H54 (cell line): Measurements from ENCODE around the gene NADK.

Source experiments
- DNase-seq: peaks from one replicate; pipeline ENCODE4 v3.0.0; 2011; ENCODE audit warnings: low spot score, mixed read lengths; ENCODE audit not compliant: insufficient read length
- FAIRE-seq: peaks from 3 replicates; lab custom pipeline; 2011; peaks lifted over from hg19 to GRCh38; lab: Jason Lieb, UNC
- POLR2A ChIP-seq: IDR thresholded peaks from 2 replicates; pipeline ENCODE4 v1.6.1; 2011; ENCODE audit warnings: low read depth, mild to moderate bottlenecking, low read length

Gene NADK

DNA sequence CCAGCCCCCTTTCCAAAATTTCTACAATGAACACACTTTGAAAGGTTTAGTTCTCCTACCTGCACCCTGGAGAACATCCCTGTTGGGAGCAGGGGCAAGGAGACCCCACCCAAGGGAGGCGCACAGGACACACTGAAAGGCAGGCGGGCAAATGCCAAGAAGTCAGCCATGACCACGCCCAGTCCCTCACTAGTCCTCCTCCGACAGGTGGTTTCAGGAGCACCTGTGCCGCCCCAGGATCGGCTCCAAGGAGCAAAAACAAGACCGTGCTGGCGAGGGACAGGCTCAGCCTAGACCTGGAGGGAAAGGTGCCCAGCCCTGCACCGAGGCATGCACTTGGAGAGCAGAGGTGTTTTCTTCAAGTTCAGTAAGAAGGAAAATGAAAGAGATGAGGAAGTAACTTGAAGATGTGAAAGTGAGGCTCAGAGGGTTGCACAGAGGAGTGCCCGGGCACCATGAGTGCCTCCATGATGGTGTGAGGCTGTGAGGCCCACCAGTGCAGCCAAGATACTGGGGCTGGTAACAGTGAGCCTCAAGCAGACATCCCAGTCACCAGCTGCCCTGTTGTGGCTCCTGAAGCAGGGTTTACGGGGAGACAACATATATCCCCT, 19.6 kb upstream of the NADK start:
- FAIRE-seq: no peak
- DNase-seq: no peak
- TF ChIP-seq POLR2A: no peak

DNA sequence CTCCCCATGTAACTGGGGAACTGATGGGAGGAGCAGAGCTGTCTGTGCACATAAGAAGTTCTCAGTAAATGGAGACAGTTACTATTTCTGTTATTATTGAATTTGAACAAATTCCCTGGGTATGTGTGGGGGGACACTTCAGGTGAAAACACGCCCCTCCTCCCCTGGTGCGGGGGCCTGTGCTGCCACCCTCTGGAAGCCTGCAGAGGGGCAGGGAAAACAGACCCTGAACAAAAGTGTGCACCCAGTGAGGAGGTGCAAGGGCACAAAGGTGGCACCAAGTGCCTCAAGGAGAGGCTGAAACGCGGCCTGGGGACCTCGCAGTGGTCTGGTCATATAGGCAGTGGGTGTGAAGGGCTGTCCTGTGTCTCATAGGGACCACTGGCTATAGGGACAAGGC, 18.2 kb upstream of the NADK start:
- FAIRE-seq: no peak
- TF ChIP-seq POLR2A: no peak
- DNase-seq: no peak

- no peak for FAIRE-seq
- DNase-seq: no peak
These were observed 16.7 kb upstream of the NADK start for GRCh38 chr1:1794999-1795398.

GRCh38 chr1:1793481-1794244, 15.4 kb upstream of the NADK start:
- TF ChIP-seq POLR2A: no peak
- FAIRE-seq (no peak), DNase-seq (no peak)

More at GRCh38 chr1:1794999-1795398, 16.7 kb upstream of the NADK start:
- TF ChIP-seq POLR2A: no peak

DNA sequence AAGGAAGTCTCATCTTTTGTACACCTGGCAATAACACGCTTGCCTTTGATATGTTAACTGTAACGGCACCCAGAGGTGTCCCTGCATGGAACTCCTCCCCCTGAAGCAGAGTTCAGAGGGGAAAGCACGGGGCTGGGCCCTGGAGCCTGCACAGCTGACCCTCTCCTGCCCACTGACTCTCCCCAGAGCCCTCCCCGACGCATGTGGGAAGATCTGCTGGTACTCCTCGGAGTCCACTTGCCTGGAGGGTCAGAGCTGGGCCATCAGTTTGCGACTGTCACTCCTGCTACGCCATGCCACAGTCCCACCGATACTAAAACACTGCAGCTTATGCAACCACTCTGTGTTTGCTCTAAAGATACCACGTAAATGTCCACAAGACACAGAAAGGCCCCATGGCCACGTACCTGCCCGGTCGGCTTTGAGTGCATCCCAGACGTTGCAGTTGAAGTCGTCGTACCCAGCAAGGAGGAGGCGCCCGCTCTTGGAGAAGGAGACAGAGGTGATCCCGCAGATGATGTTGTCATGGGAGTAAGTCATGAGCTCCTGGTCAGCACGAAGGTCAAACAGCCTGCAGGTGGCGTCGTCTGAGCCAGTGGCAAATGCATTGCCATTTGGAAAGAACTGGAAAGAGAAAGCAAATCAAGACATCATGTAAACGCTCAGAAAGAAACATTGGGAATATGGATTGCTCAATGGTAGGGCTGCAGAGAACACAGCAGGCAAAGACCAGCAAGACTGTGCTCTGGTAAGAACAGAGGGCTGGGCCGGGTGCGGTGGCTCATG, 10.6 kb upstream of the NADK start:
- DNase-seq: no peak
- TF ChIP-seq POLR2A: no peak
- FAIRE-seq: no peak

DNA sequence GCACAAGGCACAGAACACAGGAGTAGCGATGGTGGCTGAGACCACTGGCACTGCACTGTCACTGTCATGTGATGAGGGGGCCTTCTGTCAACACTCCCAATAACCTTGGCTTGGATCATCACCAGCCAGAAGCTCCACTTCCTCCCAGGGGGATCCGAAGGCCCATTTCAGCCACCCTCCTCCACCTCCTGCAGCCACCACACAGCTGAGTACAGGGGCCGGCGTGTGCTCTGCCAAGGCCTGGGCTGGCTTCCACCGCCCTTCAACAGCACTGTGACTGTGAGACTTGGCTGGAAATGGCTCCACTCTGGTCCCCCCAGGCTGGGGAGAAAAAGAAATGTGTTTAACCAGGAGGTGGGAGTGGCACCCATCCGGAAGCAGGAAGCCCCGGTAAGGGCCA, 9.9 kb upstream of the NADK start:
- TF ChIP-seq POLR2A: no peak
- no peak for DNase-seq
- FAIRE-seq: no peak

DNA sequence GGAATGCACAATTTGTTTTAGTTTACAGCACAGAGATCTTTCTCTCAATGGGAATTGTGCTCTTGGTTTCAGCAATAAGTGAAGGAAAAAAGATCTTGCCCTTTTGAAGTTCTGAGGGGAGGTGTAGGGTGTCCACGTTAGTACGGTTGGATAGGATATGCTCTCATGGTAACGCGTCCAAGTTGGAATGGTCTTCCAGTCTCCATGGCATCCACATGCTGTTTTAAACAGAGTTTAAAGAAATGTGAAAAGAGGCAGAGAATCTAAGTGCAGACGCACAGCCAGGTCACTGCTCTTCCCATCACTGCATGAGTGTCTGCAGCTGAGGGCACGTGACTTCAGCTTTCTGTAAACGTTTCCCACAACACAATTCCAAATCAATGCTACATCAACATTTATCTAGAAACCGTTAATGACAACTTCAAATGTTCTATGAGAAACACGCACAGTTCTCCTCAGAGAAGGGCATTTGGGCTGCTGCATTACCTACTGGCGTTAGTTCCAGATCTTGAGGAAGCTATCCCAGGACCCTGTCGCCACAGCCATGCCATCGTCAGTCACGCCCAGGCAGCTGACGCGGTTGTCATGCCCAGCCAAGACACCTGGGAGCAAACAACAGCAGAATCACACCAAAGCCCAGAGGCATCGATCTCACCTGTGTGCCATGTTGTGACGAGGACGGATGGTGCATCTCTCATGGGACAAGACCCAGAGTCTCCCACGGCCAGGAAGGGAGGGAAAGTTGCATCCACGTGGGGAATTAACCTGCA, 8.8 kb upstream of the NADK start:
- FAIRE-seq: no peak
- DNase-seq: no peak
- no peak for TF ChIP-seq POLR2A

- DNase-seq: no peak
- FAIRE-seq: no peak
- TF ChIP-seq POLR2A: no peak
These were observed 7.4 kb upstream of the NADK start for GRCh38 chr1:1785666-1786065.

DNA sequence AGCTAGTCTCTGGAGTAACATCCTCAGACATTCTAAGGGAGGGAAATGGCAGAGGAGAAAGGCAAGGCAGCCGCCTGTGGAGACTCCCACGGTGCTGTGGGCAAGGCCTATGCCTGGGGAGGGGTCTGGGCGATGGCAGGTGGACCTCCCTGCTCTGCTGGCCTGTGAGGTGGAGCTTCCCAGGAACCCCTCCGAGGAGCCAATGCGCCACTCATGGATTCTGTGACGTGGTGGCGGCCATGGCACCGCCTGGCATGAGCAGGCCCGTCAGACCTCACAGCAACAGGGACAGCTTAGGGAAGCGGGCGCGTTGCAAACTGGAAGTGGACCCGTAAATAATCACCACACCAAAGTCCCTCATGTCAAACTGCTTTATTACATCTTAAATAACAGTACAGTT, 6.7 kb upstream of the NADK start:
- FAIRE-seq (no peak), DNase-seq (no peak)
- TF ChIP-seq POLR2A: no peak

DNA sequence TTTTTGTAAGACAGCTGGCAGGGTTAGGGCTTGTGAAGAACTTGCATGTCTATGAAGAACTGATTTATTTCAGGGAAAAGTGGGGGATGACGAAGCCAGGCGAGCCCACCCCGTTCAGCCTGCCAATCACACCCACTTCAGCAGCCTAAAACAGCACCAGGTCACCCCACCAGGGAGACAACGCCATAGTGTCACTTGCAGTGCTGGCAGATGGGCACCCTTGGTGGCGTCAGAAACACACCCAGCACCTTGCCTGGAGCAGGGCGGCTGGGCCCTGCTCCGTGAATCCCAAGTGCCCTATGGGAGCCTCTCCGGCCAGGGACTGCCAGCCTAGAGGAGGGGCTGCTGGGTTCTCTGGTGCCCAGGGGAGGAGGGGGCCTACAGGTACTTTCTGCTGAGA, 5.0 kb upstream of the NADK start:
- DNase-seq (no peak), FAIRE-seq (no peak)
- no peak for TF ChIP-seq POLR2A

DNA sequence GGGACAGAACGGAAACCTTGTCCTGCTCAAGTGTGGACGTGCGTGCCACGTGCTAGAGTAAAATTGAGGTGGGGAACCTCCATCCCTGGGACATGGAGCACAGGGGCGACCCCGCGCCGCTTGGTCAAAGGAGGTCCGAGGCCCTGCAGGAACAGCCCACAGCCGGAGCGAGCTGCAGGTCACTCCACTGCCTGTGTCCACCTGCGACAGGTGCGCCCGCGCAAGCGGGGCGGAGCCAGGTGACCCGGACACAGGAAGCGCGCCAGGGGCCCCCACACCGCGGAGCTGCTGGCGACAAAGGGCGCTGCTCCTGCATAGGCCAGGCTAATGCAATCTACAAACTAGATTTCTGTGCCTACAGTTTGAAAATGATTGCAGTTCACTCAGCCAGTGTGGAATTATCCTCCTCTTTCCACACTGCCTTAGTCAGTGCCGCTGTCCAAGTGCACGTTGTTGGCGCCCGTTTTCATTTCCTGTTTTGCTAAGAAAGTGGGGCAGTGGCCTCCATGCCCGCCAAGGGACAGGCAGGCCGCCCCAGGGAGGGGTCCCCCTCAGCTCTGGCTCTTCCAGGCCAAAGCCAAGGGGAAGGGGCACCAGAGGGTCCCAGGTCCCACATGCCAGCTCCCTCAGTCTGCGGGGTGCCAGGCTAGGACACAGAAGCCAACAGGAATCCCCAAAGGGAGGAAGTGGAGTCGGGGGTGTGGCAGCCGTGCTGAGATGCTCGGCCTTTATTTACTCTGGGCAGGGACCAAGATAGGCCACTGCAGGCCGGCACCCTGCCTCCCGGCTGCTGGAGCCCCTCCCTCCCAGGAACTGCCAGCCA, 4.3 kb upstream of the NADK start:
- no peak for TF ChIP-seq POLR2A
- no peak for FAIRE-seq
- peak; percentile 63 for DNase-seq

DNA sequence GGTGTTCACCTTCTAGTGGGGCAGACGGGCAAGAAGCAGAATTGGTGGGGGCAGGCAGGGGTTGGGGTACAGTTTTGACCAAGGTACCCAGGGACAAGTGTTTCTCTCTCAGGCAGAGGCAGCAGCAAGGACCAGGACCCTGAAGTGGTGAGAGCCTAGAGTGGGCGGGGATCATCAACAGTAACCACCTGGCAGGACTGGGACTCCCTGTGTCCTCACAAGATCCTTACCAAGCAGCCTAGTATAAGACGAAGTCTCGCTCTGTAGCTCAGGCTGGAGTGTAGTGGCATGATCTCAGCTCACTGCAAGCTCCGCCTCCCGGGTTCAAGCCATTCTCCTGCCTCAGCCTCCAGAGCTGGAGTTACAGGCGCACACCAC, 3.2 kb upstream of the NADK start:
- FAIRE-seq (no peak), DNase-seq (no peak)
- TF ChIP-seq POLR2A: no peak
